Fibroblast of pulmonary artery (primary cell): ENCODE measurements around the gene CRTC1.

Experiments used
- DNase-seq: peaks from one replicate; pipeline ENCODE4 v3.0.0-alpha.2; 2010; ENCODE audit warnings: low read depth
- H3K4me3 ChIP-seq: replicated peaks from 2 replicates; pipeline ENCODE4 v1.5.1; 2011; ENCODE audit warnings: low read depth, mild to moderate bottlenecking, control low read depth, low read length, moderate library complexity
- CTCF ChIP-seq: IDR thresholded peaks from 2 replicates; pipeline ENCODE4 v1.5.1; 2011; ENCODE audit warnings: mild to moderate bottlenecking, control low read depth, low read length, inconsistent platforms; ENCODE audit errors: missing control alignments

The CRTC1 gene

GRCh38 chr19:18830488-18830887, 147.0 kb downstream of the CRTC1 start:
- no peak overlapping the region for H3K4me3 ChIP-seq
- TF ChIP-seq CTCF: no peak
- no peak for DNase-seq

GRCh38 chr19:18831524-18832305, 148.2 kb downstream of the CRTC1 start, which contains the start of gene UPF1:
Gene UPF1, plus strand, starts transcription at chr19:18831959. Its CDS starts 251 bp downstream, at chr19:18832210.
- peak within 1 kb of the TSS; percentile 69 for H3K4me3 ChIP-seq
- DNase-seq: peak; percentile 90
- no peak for TF ChIP-seq CTCF
